Measurements from ENCODE around the gene CCDC54. TPM values are rescaled to one million over a fixed set of nuclear protein-coding genes. Genes with fewer than 3 reads are reported as not detected.

CCDC54 gene
- total RNA-seq, 2 donors from 2014 or later: not detected

GRCh38 chr3:107401301-107401700, 24.1 kb downstream of the CCDC54 start:
- no peak for DNase-seq (ENCODE audit: low spot score)
- no peaks in the 10 kb centered on the region for H3K9me3 ChIP-seq
- TF ChIP-seq, protein P1, sequence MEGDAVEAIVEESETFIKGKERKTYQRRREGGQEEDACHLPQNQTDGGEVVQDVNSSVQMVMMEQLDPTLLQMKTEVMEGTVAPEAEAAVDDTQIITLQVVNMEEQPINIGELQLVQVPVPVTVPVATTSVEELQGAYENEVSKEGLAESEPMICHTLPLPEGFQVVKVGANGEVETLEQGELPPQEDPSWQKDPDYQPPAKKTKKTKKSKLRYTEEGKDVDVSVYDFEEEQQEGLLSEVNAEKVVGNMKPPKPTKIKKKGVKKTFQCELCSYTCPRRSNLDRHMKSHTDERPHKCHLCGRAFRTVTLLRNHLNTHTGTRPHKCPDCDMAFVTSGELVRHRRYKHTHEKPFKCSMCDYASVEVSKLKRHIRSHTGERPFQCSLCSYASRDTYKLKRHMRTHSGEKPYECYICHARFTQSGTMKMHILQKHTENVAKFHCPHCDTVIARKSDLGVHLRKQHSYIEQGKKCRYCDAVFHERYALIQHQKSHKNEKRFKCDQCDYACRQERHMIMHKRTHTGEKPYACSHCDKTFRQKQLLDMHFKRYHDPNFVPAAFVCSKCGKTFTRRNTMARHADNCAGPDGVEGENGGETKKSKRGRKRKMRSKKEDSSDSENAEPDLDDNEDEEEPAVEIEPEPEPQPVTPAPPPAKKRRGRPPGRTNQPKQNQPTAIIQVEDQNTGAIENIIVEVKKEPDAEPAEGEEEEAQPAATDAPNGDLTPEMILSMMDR (IDR thresholded peaks at IDR 0.05): no peak
- H3K27me3 ChIP-seq (replicated peaks; ENCODE audit: insufficient read depth): no peaks in the 10 kb centered on the region
- H3K27ac ChIP-seq: no peak overlapping the region
- ATAC-seq (ENCODE audit: insufficient number of reproducible peaks, low FRiP score, low read depth): no peak
- H3K4me3 ChIP-seq: no peak overlapping the region
- H3K4me1 ChIP-seq (ENCODE audit: control insufficient read depth in 1 of 2, low read depth in 2 of 2): no peaks in the 10 kb centered on the region
- H3K36me3 ChIP-seq: no peaks in the 10 kb centered on the region

- DNase-seq (ENCODE audit: low spot score) (no peak), ATAC-seq (ENCODE audit: insufficient number of reproducible peaks, low FRiP score, low read depth) (no peak)
- Histone ChIP-seq H3K27me3 (replicated peaks; ENCODE audit: insufficient read depth) (no peaks in the 10 kb centered on the region), H3K4me1 (ENCODE audit: control insufficient read depth in 1 of 2, low read depth in 2 of 2) (no peaks in the 10 kb centered on the region), H3K9me3 (no peaks in the 10 kb centered on the region), H3K27ac (no peak overlapping the region), H3K36me3 (no peaks in the 10 kb centered on the region), H3K4me3 (no peak overlapping the region)
- TF ChIP-seq, protein P1 (IDR thresholded peaks at IDR 0.05): no peak
Measured at GRCh38 chr3:107402214-107402613, 25.0 kb downstream of the CCDC54 start.

GRCh38 chr3:107404727-107405469, 27.7 kb downstream of the CCDC54 start:
- Histone ChIP-seq H3K4me3 (no peak overlapping the region), H3K27ac (no peak overlapping the region), H3K4me1 (ENCODE audit: control insufficient read depth in 1 of 2, low read depth in 2 of 2) (no peaks in the 10 kb centered on the region), H3K27me3 (replicated peaks; ENCODE audit: insufficient read depth) (no peaks in the 10 kb centered on the region), H3K36me3 (no peaks in the 10 kb centered on the region), H3K9me3 (peaks cover 8% of the 10 kb centered on the region)
- DNase-seq (ENCODE audit: low spot score) (no peak), ATAC-seq (ENCODE audit: insufficient number of reproducible peaks, low FRiP score, low read depth) (no peak)
- TF ChIP-seq, protein P1 (IDR thresholded peaks at IDR 0.05): no peak

- H3K27me3 ChIP-seq (replicated peaks; ENCODE audit: insufficient read depth): no peaks in the 10 kb centered on the region
- ATAC-seq (ENCODE audit: insufficient number of reproducible peaks, low FRiP score, low read depth) (no peak), DNase-seq (ENCODE audit: low spot score) (no peak)
- H3K4me3 ChIP-seq: no peak overlapping the region
- H3K27ac ChIP-seq: no peak overlapping the region
- TF ChIP-seq, protein P1 (IDR thresholded peaks at IDR 0.05): no peak
- no peaks in the 10 kb centered on the region for H3K4me1 ChIP-seq (ENCODE audit: control insufficient read depth in 1 of 2, low read depth in 2 of 2)
- H3K36me3 ChIP-seq: no peaks in the 10 kb centered on the region
- peaks cover 11% of the 10 kb centered on the region for H3K9me3 ChIP-seq
Measured at GRCh38 chr3:107407355-107407754, 30.1 kb downstream of the CCDC54 start.

GRCh38 chr3:107408513-107408912, 31.3 kb downstream of the CCDC54 start:
- Histone ChIP-seq H3K27me3 (replicated peaks; ENCODE audit: insufficient read depth) (no peaks in the 10 kb centered on the region), H3K4me1 (ENCODE audit: control insufficient read depth in 1 of 2, low read depth in 2 of 2) (no peaks in the 10 kb centered on the region), H3K27ac (no peak overlapping the region), H3K4me3 (no peak overlapping the region), H3K9me3 (peaks cover 11% of the 10 kb centered on the region), H3K36me3 (no peaks in the 10 kb centered on the region)
- ATAC-seq (ENCODE audit: insufficient number of reproducible peaks, low FRiP score, low read depth) (no peak), DNase-seq (ENCODE audit: low spot score) (no peak)
- TF ChIP-seq, protein P1 (IDR thresholded peaks at IDR 0.05): no peak
